HG03064 (cell line): Measurements from ENCODE around the gene FCN2.

ENCODE experiments used
- ATAC-seq: cut with Tn5 transposase; IDR thresholded peaks from one replicate; pipeline ENCODE4 v1.9.1; 2021; ENCODE audit warnings: low read depth; ENCODE audit not compliant: unreplicated experiment

FCN2 gene

DNA sequence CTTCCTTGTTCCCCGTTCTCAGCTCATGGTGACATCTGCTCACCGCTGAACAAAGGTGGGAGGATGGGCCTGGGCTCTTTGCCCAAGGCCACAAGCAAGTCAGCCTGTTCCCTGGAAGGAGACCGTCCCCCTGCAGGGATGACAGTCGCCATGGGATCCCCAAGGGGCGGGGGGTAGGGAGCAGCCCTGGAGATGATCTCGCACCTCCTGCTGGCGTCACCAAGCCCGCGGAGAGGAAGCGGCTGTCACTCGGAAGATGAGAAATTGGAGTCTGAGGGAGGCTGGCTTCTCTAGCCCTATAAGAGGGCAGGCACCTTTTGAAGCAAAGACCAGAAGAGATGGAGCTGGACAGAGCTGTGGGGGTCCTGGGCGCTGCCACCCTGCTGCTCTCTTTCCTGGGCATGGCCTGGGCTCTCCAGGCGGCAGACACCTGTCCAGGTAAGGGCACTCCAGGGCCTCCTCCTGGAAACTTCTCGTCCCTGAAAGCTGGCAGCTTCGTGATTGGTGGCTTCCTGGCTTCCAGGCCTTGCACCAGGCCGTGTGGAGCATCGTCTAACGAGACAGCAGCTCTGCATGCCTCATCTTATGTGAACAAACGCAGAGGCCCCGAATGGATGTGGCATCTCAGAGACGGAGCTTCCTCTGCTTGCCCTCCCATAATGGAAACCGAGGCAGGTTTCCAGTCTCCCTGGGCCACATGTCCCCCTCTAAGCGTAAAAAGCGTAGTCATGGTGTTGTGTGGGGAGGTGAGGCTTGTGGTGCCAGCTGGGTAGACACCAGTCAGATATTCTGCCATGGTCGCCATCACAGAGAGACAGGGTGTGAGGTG, at the start of gene FCN2:
FCN2 (plus strand) TSS at position 327 of the 829 bp plus-strand sequence; CDS start at position 339, 12 bp downstream.
- ATAC-seq, result no peak

DNA sequence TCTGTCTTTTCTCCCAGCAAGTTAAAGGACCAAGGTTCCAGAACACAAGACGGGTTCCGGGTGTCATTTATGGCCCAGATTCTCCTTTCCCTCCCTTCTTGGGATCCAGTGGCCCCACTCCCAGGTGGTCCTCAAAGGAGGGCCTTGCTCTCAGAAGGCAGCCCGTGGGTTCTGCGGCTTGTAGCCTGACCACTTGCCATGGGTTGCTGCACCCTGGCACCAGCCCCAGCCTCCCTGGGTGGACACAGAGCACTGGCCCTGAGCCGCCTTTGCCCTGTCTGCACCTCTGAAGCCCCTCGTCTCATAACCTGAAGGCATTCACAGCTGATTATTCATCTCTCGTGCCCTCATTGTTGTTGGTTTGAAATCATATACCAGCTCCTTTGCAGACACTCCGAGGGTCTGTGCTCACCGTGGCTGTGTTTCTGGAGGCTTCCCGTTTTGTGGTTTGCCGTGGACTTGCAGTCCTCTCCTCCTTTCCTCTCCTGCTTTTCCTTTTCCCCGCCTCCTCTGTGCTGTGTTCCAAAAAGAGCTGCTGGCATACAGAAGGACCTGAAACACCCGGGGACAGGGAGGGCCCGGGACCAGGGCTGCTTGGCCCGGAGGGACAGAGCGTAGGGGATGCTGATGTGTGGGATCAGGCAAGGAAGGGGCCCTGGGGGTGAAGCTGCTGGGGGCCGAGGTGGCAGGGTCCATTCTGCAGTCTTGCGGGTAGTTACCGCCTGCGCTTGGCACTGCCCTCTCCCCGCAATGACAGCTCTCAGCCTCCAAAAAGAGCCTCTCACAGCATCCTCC, 49.5 kb upstream of the FCN2 start:
- ATAC-seq, result no peak

DNA sequence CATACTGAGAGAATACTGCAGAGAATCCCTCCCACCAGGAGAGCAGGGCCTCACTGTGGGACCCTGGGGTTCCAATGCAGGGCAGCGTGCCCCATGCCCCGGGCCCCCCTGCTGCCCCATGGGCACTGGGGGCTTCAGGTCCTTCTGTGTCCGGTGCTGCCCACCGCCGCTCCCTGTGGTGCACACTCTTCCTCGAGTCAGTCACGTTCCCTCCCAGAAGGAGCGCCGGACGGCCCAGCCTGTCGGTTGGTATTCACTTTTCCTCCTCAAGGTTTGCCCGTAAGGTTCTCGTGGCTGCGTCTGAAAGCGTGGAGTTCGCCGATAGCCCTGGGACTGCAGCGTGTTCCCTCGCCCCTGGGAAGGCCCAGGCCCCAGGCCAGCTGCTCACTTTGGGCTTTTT, 48.1 kb upstream of the FCN2 start:
- no peak for ATAC-seq

DNA sequence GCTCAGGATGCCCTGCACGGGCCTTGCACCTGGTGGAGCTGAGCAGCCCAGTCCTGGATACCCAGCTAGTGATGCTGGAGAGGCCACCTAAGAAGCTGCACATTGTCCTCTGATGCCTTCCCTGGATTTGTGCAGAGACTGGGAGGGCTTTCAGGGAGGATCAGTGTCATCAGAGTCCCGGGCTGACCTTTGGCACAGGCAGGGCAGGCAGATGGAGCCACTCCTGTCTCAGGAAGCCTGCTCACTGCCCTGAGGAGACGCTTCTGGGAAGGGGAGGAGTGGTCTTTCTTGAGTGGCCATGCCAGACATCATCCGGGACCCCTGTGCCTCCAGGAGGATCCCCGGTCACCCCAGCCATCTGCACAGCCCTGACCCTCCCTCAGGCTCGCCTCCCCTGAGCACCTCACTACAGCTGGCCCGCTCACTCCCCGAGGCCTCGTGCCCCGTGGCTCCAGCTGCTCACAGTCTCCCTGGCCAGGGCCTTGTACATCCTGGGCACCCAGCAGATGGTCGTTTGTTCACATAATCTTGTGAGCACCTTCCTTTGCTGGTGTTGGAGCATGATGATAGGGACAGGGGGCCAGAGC, 47.2 kb upstream of the FCN2 start:
- ATAC-seq, result no peak

DNA sequence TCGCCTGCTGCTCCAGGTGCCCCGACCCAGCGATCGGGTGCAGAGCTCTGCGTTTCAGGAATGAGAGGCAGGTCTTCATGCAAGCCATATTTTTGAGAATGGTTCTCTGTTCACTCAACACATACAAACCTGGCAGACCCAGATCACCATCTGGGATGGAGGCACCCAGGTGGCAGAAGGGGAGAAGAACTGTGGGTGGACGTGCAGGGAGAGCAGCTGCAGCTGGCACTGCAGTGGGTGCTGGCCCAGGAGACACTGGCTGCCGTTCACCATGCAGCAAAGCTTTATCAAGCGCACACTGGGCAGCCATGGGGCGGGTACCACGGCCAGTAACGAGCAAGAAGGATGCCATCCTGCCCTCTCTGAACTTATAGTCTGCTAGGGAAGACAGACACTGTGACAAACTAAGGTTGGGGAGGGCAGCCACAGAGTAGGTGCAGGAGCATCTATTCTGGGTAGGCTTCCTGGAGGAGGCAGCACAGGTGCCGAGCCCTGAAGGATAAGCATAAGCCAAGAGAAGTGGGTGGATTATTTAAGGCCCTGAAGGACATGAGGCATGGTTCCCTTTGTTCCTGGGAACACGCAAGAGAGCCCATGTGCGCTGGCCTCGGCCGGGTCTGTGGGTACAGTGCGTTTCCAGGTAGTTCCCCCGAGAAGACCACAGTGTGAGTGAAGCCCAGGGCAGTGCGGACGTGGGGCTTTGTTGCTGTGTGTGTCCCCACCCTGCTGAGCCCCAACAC, 46.2 kb upstream of the FCN2 start:
- no peak for ATAC-seq

DNA sequence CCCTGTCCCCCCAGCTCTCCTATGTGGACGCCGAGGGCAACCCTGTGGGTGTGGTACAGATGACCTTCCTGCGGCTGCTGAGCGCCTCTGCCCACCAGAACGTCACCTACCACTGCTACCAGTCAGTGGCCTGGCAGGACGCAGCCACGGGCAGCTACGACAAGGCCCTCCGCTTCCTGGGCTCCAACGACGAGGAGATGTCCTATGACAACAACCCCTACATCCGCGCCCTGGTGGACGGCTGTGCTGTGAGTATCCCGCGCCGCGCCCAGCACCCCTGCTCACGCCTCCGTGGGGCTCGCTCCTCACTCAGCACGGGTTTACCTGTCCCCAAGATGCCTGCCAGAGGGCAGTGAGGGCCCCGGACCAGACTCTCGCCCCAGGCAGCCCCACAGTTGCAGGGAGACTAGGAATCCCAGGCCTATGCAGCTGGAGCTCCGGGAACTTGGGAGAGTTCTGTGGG, 45.6 kb upstream of the FCN2 start:
- no peak for ATAC-seq

DNA sequence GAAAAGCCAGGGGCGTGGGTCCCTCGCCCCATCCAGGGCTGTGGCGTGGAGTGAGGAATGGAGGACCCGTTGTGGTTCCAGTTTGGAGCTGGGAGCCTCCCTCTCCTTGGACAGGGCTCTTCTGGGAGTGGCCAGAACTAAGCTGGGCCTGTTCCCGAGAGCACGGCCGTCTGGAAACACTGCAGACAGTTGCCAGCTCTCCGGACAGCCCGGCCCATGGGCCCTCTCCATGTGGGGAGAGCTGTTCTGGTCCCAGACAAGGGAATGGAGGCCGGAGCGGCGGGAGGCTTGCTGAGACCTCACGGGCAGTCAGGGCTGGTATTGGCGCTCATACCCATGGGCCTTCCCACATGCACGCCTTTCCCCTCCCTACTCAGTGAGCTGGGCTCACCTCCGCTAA, 45.2 kb upstream of the FCN2 start:
- no peak for ATAC-seq

DNA sequence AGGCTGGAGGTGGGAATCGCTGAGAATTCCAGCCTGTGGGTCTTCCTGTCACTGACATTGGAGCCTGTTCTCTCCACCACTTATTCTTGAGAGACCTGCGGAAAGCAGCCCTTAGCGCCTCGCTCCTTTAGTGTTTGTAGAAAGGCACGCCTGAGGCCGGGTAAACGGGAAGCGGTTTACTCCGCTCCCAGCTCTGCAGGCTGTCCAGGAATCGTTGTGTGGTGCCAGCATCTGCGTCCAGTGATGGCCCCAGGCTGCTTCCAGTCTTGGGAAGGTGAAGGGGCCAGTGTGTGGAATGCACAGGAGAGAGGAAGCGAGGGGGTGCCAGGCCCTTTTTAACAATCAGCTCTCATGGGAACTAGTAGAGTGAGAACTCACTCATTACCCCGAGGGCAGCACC, 44.6 kb upstream of the FCN2 start:
- no peak for ATAC-seq

DNA sequence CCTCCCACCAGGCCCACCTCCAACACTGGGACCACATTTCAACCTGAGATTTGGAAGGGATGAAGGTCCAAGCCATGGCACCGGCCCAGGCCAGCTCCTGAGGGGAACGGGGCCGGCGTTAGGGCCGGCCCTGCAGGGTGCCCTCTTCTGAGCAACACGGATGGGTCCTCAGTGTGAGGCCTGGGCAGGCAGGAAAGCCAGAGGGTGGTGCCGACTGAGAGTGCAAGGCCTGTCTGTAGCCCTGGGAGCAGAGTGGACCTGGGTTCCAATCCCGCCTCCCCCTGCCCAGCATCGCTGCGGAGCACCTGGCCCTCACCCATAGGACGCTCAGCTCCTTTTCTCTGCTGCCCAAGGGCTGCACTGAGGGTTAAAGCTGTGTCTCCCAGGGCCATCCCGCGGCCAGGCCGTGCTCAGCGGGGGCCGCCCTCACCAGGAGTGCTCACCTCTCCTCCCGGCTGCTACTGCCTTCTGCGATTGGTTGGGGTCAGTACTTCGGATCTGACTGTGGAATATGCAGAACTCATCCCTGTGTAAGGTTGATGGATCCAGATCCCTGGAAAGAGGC, 44.1 kb upstream of the FCN2 start:
- no peak for ATAC-seq

DNA sequence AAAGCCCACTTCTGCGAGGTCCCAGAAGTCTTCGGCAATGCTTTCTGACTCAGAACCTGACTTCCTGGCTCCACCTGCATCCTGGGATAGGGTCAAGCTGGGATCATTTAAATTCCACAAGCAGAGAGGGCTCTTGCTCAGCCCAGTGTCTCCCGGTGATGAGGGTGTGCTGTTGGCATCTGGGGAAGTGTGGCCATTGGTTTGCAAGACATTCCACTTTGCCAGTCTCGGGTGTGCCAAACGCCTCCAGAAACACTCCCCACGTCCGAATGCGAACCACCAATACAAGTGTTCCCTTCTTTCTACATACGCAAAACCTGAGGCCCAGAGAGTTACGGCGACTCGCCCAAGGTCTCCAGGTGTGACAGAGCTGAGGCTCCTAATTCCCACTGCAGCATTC, 43.1 kb upstream of the FCN2 start:
- ATAC-seq, result no peak

DNA sequence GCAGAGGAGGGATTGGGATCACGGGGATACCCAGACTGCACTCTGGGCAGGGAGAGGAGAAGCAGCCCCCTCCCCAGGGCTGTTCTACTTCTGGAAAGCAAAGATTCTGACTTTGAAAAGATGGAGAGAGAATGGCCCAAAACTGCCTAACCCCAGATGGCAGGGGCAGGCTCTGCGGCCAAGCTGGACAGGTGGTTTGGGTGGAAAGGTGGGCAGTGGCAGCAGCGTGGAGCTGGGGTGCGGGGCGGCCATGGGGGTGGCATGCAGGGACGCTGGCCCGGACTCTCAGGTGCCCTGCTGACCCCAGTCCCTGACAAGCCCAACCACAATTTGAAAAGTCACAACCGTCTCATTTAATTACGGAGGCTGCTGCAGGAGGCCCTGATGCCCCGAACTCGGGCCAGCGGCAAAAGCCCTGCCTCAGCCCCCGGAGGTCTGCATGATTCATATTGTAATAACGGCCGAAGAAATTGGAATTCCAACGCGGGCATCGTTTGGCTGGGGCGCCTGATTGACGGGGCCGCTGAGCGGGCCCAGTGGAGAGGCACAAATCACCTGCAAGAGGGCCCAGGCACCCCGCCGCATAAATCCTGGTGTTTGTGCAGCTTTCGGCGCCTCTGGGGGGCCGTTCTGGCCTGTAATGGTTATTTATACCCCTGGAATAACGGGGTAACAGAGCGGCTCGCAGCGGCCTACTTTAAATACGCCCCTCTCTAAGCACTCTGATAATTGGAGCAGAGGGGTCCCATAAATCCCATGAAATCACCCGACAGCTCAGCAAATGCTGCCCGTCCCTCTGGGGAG, 41.8 kb upstream of the FCN2 start:
- no peak for ATAC-seq

DNA sequence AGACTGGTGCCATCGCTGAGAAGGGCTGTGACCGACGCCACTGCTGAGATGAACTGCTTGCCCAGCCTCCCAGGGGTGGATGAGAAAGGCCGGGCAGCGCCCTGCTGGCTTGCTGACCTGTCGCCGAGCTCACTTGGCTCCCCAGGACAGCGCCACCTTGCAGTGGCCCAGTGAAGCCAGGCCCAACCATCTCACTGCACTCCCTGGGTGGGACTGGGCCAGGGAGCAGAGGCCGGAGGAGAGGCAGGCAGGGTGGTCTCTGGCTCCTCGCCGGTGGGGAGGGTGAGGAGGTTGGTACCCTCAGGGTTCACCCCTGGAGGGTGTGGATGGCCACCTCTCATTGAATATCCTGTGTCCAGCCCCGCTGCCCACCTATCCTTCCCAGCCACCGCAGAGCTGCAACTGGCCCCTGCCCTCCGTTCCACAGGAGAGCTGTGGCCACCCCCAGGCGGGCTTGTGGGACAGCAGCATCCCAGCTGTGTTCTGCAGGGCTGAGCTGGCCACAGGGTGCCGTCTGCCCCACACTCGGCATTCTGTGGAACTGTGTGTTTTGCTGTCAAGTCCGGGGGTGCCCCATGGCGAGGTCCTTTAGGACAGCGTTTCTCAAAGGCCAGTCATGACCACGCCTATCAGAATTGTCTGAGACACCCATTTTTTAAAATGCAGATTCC, 41.0 kb upstream of the FCN2 start:
- no peak for ATAC-seq

DNA sequence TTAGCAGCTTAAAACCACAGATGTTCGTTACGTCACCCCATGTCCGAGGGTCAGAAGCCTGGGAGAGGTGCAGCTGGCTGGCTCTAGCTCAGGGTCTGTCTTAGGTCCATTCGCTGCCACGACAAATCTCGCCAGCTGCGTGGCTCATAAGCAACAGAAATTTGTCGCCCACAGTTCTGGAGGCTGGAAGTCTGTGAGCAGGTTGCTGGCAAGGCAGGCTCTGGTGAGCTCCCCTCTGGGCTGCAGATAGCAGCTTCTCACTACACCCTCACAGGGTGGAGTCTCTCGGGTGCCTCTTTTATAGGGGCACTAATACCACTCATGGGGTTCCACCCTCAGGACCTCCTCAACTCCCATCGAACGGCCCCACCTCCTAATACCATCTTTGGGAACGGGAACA, 40.1 kb upstream of the FCN2 start:
- ATAC-seq, result no peak

DNA sequence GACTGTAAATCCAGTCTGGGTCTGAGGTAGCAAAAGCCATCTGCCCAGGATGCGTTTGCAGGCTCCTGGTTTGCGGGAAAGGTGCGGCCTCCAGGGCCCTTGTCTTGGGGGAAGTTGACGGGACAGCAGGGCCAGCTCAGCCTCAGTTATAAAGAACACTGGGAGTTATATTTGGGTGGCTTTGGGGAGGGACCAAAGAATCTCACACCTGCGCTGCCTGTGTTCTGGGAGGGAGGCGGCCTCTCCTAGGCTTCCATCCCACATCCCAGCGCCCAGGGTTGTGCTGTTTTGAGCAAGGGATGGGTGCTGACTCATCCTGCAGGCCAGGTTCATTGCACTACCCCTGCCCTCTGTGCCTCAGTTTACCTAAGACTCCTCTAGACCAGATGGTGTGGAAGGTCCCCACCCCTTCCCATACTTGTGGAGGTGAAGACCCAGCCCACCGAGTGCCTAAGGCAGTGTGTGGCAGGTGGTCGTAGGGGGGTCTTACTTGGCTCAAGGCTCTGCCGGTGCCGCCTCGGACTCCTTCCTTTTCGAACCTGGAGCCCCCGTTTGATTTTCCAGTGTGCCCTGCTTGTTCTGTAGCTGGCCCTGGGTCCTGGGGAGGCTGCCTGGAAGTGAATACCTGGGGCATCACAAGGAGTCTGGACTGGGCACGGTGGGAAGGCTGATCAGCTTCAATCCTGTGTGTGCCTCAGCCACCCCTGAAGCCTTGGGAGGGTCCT, 39.3 kb upstream of the FCN2 start:
- ATAC-seq, result no peak

DNA sequence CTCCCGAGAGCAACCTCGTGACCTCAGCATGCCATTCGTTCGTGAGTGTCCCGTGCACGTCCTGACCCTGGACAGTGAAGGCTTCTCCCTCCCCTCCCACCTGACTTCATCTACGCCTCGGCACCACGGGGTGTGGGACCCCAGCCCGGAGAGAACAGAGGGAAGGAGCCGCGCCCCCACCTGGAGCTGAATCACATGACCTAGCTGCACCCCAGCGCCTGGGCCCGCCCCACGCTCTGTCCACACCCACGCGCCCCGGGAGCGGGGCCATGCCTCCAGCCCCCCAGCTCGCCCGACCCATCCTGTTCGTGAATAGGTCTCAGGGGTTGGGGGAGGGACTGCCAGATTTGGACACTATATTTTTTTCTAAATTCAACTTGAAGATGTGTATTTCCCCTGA, 38.3 kb upstream of the FCN2 start:
- ATAC-seq, result no peak

DNA sequence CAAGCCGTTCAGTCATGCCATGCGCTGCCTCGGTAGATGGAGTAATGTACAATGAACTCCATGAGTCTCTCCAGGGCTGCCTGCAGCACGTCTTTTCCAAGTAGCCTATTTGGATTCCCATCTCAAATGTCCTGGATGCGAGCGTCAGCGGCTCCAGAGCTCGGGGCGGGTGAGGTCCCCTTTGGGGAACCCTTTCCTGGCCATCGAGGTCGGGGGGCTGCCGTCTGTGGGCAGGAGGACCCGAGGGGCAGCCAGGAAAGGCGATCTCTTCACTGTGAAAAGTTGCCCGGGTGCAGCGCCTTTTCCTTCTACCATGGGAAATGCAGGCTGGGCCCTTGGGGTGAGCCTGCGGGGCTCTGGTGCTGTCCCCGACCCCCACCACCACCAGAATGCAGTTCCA, 36.9 kb upstream of the FCN2 start:
- ATAC-seq, result no peak

DNA sequence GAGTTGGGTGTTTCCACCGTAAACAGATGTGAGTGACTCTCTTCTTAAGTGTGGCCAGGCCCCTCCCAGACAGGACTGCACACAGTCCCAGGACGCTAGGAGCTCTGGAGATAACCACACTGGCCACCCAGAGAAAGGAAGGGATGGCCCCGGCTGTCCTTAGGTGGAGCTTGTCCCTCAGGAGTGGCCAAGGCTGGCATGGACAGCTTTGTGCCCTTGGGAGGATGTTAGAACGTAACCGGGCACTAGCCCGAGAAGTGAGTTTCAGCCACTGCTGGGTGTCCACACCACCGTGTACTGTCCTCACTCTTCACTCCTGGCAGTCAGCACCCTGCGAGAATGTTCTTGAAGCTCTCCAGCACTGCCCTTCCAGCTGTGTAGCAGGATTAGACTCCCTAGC, 35.8 kb upstream of the FCN2 start:
- no peak for ATAC-seq

DNA sequence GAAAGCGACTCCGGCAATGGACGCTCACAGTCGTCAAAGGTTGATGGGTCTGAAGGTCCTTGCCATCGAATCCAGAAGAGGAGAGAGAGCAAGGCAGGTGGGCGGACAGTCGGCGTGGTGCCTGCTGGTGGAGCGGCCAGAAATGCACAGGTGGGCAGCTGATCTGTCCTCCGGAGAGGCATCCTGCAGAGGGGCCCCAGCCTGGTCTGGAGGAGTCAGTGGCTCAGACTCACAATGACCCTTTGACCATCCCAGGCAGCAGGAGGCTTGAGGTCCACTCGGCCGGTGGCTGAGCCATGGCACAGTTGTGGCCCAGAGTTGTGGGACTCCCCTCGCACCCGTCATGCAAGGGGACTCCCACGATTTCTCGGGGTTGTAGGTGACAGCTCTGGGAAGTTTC, 34.4 kb upstream of the FCN2 start:
- ATAC-seq, result no peak

DNA sequence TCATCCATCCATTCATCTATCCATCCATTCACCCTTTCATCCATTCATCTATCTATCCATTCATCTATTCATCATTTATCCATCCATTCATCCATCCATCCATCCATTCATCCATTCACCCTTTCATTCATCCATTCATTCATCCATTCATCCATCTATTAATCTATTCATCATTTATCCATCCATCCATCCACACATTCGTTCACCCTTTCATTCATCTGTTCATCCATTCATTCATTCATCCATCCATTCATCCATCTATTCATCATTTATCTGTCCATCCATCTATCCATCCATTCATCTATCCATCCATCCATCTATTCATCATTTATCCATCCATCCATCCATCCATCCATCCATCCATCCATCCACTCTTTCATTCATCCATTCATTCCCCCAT, 33.9 kb upstream of the FCN2 start:
- ATAC-seq, result no peak
